ENCODE results near the gene SLC25A1. TPM values are rescaled to one million over a fixed set of nuclear protein-coding genes. Genes with fewer than 3 reads are reported as not detected.

SLC25A1 gene
- polyA plus RNA-seq, 1 of the 3 experiments (the other 2 are of a cell fraction) = 44.7 TPM

- peaks cover 3 to 7% of the 10 kb centered on the region in 2 experiments for H3K36me3 ChIP-seq (replicated peaks in 1 of 2; ENCODE audit: control insufficient read depth in 1 of 2, insufficient read depth in 2 of 2, low read length in 1 of 2)
- no peaks in the 10 kb centered on the region for H3F3A ChIP-seq (replicated peaks; ENCODE audit: insufficient read depth)
- no peak overlapping the region for H3K4me2 ChIP-seq
- H3K9ac ChIP-seq = no peak overlapping the region
- no peak for DNase-seq
- WGBS (ENCODE audit: low lambda C conversion rate) = 96% methylated on average over 18 of the region's 18 CpGs
- H3K27ac ChIP-seq (ENCODE audit: low read depth in 2 of 2, low read length in 1 of 2) = no peak overlapping the region
- ChIA-PET CTCF (interaction anchor here (1.0 kb wide), 1 partner anchor 86 kb away, joined by 3 read pairs; no protein-coding TSS in a partner anchor), POLR2A (interaction anchor here (0.5 kb wide), 1 partner anchor 74 kb away, joined by 3 read pairs; no protein-coding TSS in a partner anchor)
- TF ChIP-seq REST (IDR thresholded peaks at IDR 0.05; ENCODE audit: low read depth, low read length) (peak; percentile 82; the same call in 1 of the 2 replicates), PBX3 (IDR thresholded peaks at IDR 0.05) (no peak)
- no peak overlapping the region for H3K4me3 ChIP-seq (ENCODE audit: low read depth in 2 of 2, low read length in 1 of 2)
- H4K20me1 ChIP-seq (ENCODE audit: insufficient read depth) = no peaks in the 10 kb centered on the region
- H3K9me3 ChIP-seq = no peaks in the 10 kb centered on the region
- no peaks in the 10 kb centered on the region for H3K27me3 ChIP-seq (ENCODE audit: insufficient read depth)
- H3K79me2 ChIP-seq (ENCODE audit: insufficient read depth) = no peaks in the 10 kb centered on the region
- peaks cover 0 to 44% of the 10 kb centered on the region in 2 experiments; a peak in 2 of 4 replicates for H3K4me1 ChIP-seq (ENCODE audit: control insufficient read depth in 1 of 2, insufficient read depth in 2 of 2, low read depth in 1 of 2, low read length in 1 of 2)
- H2AFZ ChIP-seq (ENCODE audit: low read depth) = no peak overlapping the region
- H3K9me2 ChIP-seq = no peaks in the 10 kb centered on the region
Observed at GRCh38 chr22:19201869-19202798, 23.6 kb upstream of the SLC25A1 start.

- H2AFZ ChIP-seq (ENCODE audit: low read depth) = no peak overlapping the region
- H3K9me3 ChIP-seq = no peaks in the 10 kb centered on the region
- no peaks in the 10 kb centered on the region for H4K20me1 ChIP-seq (ENCODE audit: insufficient read depth)
- no peak overlapping the region for H3K9ac ChIP-seq
- no peak overlapping the region for H3K27ac ChIP-seq (ENCODE audit: low read depth in 2 of 2, low read length in 1 of 2)
- no peaks in the 10 kb centered on the region for H3F3A ChIP-seq (replicated peaks; ENCODE audit: insufficient read depth)
- peaks cover 2 to 11% of the 10 kb centered on the region in 2 experiments for H3K36me3 ChIP-seq (replicated peaks in 1 of 2; ENCODE audit: control insufficient read depth in 1 of 2, insufficient read depth in 2 of 2, low read length in 1 of 2)
- TF ChIP-seq USF1 (IDR thresholded peaks at IDR 0.05; ENCODE audit: borderline replicate concordance, low read depth) (no peak), GATA2 (CRISPR knock-in tag; IDR thresholded peaks at IDR 0.05) (no peak), ELF1 (IDR thresholded peaks at IDR 0.05) (no peak), MXI1 (IDR thresholded peaks at IDR 0.05; ENCODE audit: low read depth, low read length) (no peak), GABPA (IDR thresholded peaks at IDR 0.05; ENCODE audit: low read depth) (no peak)
- no peaks in the 10 kb centered on the region for H3K79me2 ChIP-seq (ENCODE audit: insufficient read depth)
- no peak for DNase-seq
- peaks cover 0 to 48% of the 10 kb centered on the region in 2 experiments; a peak in 2 of 4 replicates for H3K4me1 ChIP-seq (ENCODE audit: control insufficient read depth in 1 of 2, insufficient read depth in 2 of 2, low read depth in 1 of 2, low read length in 1 of 2)
- ChIA-PET POLR2A (interaction anchor here (0.5 kb wide), 1 partner anchor 75 kb away, joined by 3 read pairs; no protein-coding TSS in a partner anchor), CTCF (interaction anchor here (1.0 kb wide), 1 partner anchor 87 kb away, joined by 3 read pairs; no protein-coding TSS in a partner anchor)
- no peak overlapping the region for H3K4me2 ChIP-seq
- H3K27me3 ChIP-seq (ENCODE audit: insufficient read depth) = no peaks in the 10 kb centered on the region
- WGBS (ENCODE audit: low lambda C conversion rate) = 95% methylated on average over 23 of the region's 23 CpGs
- no peak overlapping the region for H3K4me3 ChIP-seq (ENCODE audit: low read depth in 2 of 2, low read length in 1 of 2)
- no peaks in the 10 kb centered on the region for H3K9me2 ChIP-seq
Observed at GRCh38 chr22:19201130-19201868, 22.8 kb upstream of the SLC25A1 start.
